HFFc6 (cell line): ENCODE measurements around the gene SEMA6D. TPM values are rescaled to one million over a fixed set of nuclear protein-coding genes. Genes with fewer than 3 reads are reported as not detected.

Source experiments
- DNase-seq: peaks from one replicate; pipeline ENCODE4 v3.0.0-alpha.2; 2018
- H3K27ac Mint-ChIP-seq: 2 replicates; pipeline ENCODE4 v1.8.0; 2020; ENCODE audit warnings: mild to moderate bottlenecking, mixed read lengths
- H3K27me3 Mint-ChIP-seq: 2 replicates; pipeline ENCODE4 v1.8.0; 2021; ENCODE audit warnings: mild to moderate bottlenecking, moderate library complexity, mixed read lengths; ENCODE audit not compliant: insufficient read depth
- H3K36me3 Mint-ChIP-seq: 2 replicates; pipeline ENCODE4 v1.8.0; 2021; ENCODE audit warnings: low read depth, mixed read lengths
- H3K4me1 Mint-ChIP-seq: 2 replicates; pipeline ENCODE4 v1.8.0; 2020; ENCODE audit warnings: low read depth, mixed read lengths
- H3K4me3 Mint-ChIP-seq: 2 replicates; pipeline ENCODE4 v1.8.0; 2020; ENCODE audit warnings: mild to moderate bottlenecking, moderate library complexity, mixed read lengths
- H3K9me3 Mint-ChIP-seq: 2 replicates; pipeline ENCODE4 v1.8.0; 2020; ENCODE audit warnings: mild to moderate bottlenecking, mixed read lengths
- total RNA-seq, 6 experiments: library from RNA; stranded (reverse); fragmentation: NEBNext Ultra II Directional; extraction: Animal tissue kit (Norgen Biotek cat#: 25700); gene quantifications; 2 replicates in 1 of 6; 3 replicates in 5 of 6; pipeline ENCODE4 v1.2.3, GENCODE V29; 2021
- TF ChIP-seq, protein P1 (sequence below): fragments of 200-600 bp; sonication (generic); IDR thresholded peaks from 2 replicates; pipeline ENCODE4 v1.5.0; 2021; ENCODE audit warnings: antibody characterized with exemption, mild to moderate bottlenecking

Gene SEMA6D
- total RNA-seq, 6 experiments from 2014 or later = 1.4 to 2.8 (median 2.4) TPM

DNA sequence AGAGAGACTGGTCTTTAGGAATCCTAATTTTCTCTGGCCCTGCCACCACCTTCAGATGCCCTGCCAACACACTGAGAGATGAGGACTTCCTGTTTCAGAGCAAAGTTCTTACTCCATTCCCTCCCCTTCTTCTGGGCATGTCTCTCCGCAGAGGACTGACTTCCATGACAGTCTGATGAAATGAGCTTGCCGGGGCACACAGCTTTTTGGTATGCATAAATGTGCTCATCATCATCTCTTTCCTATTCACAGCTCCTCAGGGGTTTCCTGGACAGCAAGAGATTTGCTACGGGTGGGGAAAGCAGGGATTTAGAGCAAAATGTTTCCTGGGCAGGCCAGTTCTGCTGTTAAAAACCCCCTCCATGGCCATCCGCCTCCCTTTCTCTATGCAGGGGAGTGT, 27.6 kb upstream of the SEMA6D start:
- Mint-ChIP-seq H3K27ac (no peak overlapping the region; the same call in 1 of the 2 replicates), H3K4me3 (no peak overlapping the region), H3K4me1 (peaks cover 31% of the 10 kb centered on the region), H3K36me3 (no peaks in the 10 kb centered on the region), H3K9me3 (no peaks in the 10 kb centered on the region; the same call in 1 of the 2 replicates), H3K27me3 (no peaks in the 10 kb centered on the region; the same call in 1 of the 2 replicates)
- DNase-seq = no peak
- TF ChIP-seq, protein P1, sequence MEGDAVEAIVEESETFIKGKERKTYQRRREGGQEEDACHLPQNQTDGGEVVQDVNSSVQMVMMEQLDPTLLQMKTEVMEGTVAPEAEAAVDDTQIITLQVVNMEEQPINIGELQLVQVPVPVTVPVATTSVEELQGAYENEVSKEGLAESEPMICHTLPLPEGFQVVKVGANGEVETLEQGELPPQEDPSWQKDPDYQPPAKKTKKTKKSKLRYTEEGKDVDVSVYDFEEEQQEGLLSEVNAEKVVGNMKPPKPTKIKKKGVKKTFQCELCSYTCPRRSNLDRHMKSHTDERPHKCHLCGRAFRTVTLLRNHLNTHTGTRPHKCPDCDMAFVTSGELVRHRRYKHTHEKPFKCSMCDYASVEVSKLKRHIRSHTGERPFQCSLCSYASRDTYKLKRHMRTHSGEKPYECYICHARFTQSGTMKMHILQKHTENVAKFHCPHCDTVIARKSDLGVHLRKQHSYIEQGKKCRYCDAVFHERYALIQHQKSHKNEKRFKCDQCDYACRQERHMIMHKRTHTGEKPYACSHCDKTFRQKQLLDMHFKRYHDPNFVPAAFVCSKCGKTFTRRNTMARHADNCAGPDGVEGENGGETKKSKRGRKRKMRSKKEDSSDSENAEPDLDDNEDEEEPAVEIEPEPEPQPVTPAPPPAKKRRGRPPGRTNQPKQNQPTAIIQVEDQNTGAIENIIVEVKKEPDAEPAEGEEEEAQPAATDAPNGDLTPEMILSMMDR = no peak

DNA sequence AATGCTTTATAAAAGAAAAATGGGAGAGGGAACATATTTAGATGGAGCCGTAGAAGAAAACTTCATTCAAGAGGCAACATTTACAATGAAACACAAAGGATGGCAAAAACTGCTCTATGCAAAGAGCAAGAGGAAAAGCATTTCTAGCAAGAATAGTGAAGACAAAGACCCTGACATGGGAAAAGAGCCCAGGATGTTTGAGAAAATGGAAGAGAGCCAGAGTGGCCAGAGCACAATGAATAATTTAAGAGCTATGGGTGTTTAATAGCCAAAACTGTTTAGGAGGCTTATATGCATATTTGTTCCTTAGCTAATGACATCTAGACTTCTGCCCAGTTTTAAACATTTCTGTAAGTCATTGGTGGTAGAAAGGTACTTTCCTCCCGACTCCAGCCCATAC, 25.4 kb upstream of the SEMA6D start:
- TF ChIP-seq, protein P1 = no peak
- H3K36me3 Mint-ChIP-seq = no peaks in the 10 kb centered on the region
- H3K27me3 Mint-ChIP-seq = no peaks in the 10 kb centered on the region; the same call in 1 of the 2 replicates
- no peaks in the 10 kb centered on the region; the same call in 1 of the 2 replicates for H3K9me3 Mint-ChIP-seq
- peaks cover 19% of the 10 kb centered on the region for H3K4me1 Mint-ChIP-seq
- H3K27ac Mint-ChIP-seq = no peak overlapping the region
- no peak for DNase-seq
- H3K4me3 Mint-ChIP-seq = no peak overlapping the region

DNA sequence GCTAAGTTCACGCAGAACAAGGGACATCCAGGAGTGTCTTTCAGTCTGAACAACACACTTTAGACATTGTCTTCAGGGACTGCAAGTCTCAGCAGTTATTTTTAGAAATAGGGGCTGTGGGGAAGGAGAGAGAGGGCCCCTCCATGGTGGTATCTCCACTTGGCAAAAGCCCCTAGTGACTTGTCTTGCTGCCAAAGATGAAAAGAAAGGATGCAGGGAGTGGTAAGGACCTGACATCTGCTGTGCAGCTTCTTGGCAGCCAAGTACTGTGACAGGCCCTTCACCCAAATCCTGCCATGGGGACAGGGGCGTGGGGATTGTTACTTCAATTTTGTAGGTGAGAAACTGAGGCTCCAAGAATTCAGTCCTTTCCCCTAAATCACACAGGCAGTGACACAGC, 21.0 kb upstream of the SEMA6D start:
- TF ChIP-seq, protein P1 = no peak
- Mint-ChIP-seq H3K27me3 (no peaks in the 10 kb centered on the region; the same call in 1 of the 2 replicates), H3K27ac (no peak overlapping the region), H3K4me1 (no peaks in the 10 kb centered on the region), H3K4me3 (no peak overlapping the region), H3K36me3 (no peaks in the 10 kb centered on the region), H3K9me3 (no peaks in the 10 kb centered on the region; the same call in 1 of the 2 replicates)
- DNase-seq = no peak

DNA sequence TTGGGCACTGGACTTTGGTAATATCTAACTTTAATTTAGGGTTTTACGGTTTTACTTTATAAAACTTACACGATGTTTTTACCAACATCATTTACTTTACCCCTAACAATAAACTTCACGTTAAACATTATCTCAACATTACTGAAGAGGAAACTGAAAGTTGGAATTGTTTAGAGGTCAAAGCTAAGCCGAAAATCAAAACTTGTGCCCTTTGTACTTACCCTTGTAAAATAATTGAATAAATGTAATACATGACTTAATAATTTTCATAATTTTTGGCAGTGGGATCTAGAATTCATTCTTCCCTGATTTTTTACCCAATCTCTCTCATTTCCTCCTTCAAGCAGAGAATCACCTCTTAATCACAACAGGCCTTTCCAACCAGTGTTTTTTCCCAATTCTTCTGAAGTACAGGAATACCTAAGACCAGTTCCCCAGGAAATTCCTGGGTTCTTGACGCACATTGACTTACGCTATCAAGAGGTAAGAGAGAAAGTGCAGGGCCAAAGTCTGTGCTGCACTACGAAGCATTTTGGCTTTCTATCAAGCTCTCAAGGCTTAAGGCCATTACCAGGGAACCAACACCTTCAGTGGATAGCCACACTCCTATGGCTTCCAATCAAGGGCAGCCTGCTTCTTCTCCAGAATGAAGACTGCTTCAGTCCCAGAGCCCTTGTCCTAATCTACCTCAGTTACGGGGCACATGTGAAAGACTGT, 11.9 kb upstream of the SEMA6D start:
- H3K27me3 Mint-ChIP-seq = 0 out of 2 replicates have a peak, but pooled peaks cover 2% of the 10 kb centered on the region
- TF ChIP-seq, protein P1 = no peak
- H3K27ac Mint-ChIP-seq = no peak overlapping the region
- DNase-seq = no peak
- no peaks in the 10 kb centered on the region for H3K4me1 Mint-ChIP-seq
- H3K9me3 Mint-ChIP-seq = no peaks in the 10 kb centered on the region
- H3K4me3 Mint-ChIP-seq = no peak overlapping the region
- H3K36me3 Mint-ChIP-seq = no peaks in the 10 kb centered on the region

DNA sequence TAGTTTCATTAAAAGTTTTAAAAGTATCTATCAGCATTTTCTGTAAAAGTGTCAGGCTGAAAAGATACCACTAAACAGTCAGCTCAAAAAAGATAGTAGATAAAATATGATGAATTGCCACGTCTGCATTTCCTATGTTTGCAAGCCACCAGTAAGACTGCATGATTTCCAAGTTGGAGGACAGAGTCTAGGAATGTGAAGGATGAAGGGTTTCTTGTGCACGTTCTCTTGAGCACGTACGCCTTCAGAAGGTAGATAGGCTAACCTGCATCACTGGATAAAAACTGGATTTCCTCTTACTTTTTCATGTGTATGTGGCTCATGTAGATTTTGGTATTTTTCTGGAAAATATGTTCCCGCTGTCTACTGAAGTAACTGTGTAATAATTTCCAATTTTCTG, 9.9 kb upstream of the SEMA6D start:
- 0 out of 2 replicates have a peak, but pooled peaks cover 2% of the 10 kb centered on the region for H3K27me3 Mint-ChIP-seq
- no peak for DNase-seq
- H3K9me3 Mint-ChIP-seq = no peaks in the 10 kb centered on the region
- no peaks in the 10 kb centered on the region for H3K4me1 Mint-ChIP-seq
- no peak overlapping the region for H3K4me3 Mint-ChIP-seq
- H3K36me3 Mint-ChIP-seq = no peaks in the 10 kb centered on the region
- no peak overlapping the region for H3K27ac Mint-ChIP-seq
- TF ChIP-seq, protein P1 = no peak
